ENCODE results near the gene LIPT2.

LIPT2 gene

DNA sequence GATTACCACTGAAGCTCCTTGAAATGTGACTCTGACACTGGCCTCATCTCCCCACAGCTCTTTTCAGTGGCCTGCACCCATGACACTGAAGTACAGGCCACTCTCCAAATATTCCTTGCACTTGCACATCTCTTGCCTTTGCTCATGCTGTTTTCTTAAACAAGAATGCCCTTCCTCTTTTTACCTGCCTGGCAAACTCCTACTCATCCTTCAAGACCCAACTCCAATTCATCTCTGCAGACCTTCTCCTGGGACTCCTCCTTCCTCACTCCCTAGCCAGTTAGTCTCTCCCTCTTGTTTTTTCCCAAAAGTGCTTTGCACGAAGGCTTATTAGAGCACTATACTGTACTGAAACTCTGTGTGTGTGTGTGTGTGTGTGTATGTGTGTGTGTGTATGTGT is 28.8 kb downstream of the LIPT2 start:
- DNase-seq = no peak

DNA sequence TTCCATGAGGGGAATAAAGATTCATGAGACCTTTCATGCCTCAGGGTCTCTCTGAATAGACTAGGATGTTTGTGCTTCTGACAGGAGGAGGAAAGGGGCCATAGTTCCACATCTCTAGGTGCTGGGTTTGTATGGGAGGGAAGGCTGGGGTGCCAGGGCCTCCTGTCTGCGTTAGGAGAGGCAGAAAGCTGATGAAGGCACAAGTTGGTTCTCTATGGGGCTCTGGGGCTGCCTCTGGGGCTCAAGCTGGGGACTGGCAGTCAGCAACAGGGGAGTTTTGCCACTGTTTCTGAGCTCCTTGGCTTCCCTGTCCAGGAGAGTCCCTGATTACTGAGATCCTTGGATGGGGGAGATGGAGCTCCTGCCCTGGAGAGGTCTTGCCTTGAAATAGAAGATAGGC is 30.3 kb downstream of the LIPT2 start:
- DNase-seq = no peak

DNA sequence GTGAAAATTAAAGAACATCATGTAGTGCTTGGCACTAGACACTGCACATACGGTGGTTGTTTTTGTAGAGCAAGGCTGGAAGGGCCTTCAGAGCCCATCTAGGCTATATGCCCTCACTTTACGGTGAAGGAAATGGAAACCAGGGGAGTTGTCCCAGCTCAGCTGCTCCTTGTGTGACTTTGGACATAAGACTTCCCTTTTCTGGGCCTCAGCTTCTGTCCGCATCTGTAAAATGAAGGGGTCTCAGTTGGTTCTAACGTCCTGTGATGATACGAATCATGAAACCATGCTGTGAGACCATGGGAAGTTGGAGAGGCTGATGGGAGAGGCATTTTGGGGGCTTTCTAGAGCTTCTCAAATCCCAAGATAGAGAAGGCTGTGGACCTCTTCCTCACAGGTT is 30.9 kb downstream of the LIPT2 start:
- no peak for DNase-seq

DNA sequence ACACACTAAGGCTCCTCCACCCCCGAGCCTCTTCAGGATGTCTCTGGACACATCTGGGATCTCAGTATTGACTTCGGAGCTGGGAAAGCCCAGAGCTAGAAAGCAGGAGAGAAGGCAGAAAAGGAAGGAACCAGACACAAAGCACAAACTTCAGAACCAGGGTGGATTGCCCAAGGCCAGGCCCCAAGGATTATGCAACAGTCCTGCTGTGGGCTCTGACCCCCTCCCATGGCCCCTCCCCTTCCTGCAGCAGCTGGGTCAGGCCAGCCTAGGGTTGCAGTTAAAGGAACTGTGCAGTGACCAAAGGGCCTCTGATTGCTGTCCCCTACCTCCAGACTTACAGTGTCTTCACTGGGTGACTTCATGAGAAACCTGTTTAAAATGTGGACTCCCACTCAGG is 31.5 kb downstream of the LIPT2 start:
- no peak for DNase-seq

DNA sequence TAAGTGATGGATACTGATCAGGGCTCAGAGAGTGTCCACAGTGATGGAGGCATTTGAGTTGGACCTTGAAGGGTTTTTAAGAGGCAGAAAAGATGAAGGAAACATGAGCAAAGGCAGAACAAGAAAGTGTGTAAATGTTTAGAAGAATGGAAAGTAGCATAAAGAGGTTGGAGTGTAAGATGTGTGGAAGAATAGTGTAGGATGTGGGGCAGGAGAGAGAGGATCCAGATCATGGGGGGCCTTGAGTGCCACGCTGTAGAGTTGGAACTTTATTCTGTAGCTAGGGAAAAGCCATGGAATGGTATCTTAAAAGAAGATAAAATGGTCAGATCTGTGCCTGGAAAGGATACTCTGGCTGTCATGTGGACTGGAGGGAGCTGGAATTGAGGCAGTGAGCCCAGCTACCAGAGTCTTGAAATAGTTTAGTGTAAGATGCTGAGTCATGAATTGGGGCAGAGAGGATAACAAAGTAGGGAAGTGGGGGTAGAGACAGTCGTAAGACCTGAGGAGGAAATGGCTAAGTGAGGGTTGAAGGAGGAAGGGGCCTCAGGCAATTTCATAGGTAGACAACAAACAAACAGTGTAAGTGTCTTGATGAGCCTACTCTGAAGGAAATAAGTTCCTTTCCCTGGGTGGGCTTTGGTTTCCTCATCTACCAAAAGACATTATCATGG is 32.9 kb downstream of the LIPT2 start:
- no peak for DNase-seq

DNA sequence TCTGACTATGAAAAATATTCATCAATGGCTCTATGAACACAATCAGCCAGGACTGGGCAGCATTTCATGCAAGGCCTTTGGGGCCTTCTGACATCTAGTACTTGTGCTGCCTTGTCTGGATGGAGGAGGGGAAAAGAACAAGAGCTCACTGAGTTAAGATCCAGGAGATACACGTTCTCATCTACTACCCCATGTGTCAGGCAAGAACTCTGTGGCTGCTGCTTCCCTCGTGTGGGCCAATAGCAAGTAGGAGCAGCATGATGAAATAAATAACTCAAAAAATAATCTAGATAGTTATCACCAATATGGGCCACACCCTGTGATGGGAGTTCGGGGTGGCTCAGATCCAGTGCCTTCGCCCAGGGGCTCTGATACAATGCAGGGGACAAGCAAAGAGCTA is 33.5 kb downstream of the LIPT2 start:
- no peak for DNase-seq

DNA sequence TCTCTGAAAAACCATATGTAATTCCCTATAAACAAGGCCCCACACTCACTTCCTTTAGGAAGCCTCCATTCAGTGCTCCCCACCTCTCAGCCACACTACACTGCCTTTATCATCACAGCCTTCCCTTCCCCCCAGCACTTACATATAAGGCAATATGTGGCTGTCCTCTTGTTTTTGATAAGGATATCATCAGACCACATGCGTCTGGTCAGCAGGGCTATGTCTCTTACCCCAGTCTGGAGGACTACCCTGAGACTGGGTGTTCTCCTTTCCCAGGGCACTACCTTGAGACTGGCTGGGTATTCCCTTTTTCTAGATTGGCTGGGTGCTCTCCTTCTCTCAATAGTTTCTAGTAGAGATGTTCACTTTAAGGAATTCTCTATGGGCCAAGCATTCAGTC is 33.9 kb downstream of the LIPT2 start:
- no peak for DNase-seq

DNA sequence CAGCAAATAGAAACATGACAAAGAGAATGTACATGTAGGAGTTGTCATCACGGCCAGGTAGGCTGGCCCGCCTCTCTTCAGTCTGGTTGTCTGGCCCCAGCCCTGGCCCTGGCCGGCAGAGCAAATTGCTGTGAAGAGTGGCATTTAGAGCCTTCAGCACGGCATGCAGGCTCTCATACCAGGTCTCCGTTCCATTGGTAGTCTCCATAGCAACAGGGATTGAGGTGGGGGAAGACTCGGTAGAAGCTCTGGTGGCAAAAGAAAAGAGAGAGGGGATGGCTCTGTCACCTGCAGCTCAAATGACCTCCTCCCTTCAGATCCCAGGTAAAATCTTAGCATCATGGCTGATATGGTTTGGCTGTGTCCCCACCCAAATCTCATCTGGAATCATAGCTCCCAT is 36.2 kb downstream of the LIPT2 start:
- DNase-seq = no peak

DNA sequence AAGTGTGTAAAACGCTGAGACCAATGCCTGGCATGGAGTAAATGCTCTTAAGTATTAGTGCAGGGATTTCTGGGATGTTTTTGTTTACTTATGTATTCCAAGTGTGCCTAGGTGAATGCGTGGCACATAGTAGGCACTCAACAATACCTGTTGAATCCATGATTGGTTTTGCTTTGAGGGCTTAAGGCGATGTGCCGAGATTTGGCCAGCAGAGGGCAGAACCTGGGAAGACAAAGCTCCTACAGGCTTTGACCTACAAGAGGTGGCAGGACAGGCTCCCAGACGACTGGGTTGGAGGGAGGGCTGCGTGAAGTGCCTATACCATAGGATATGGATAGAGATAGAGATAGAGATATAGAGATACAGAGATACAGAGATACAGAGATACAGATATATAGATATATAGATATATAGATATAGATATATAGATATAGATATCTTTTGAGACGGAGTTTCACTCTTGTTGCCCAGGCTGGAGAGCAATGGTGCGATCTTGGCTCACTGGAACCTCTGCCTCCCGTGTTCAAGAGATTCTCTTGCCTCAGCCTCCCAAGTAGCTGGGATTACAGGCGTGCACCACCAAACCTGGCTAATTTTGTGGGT is 40.0 kb downstream of the LIPT2 start:
- peak; percentile 4 for DNase-seq

DNA sequence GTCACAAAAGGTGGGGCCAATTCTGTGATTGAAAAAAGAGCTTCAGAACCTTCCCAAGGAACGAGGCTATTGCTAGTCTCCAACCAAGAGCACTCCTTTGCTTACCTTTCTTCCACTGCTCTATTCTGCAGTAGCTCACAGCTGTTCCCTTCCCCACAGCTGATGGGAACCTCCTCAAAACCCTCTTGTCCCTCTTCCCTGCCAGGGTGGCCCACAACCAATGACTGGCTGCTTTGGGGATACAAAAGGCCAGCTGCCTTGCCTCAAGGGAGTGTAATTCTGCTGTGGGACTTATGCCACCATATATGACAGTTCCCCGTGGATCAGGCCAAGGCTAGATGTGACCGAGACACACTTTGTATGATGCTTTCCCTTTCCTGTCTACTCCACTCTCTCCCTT is 41.2 kb downstream of the LIPT2 start:
- DNase-seq = no peak

DNA sequence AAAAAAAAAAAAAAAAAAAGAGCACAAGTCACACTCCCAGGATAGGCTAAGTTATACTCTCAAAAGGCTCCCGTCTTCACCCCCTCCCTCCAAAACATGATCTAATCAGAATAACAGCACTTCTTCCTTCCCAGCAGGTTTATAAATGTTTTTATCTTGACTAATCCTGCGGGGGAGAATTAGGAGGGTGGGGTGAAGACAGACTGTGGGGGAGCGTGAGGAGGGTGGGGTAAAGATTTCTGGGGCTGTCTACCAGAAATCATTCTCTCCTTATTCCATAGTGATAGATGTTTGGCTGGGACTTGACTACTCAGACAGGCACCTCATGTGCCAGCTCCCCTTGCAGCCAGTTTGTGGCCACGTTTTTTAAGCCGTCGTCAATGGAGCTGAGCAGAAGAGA is 43.2 kb downstream of the LIPT2 start:
- DNase-seq = no peak

DNA sequence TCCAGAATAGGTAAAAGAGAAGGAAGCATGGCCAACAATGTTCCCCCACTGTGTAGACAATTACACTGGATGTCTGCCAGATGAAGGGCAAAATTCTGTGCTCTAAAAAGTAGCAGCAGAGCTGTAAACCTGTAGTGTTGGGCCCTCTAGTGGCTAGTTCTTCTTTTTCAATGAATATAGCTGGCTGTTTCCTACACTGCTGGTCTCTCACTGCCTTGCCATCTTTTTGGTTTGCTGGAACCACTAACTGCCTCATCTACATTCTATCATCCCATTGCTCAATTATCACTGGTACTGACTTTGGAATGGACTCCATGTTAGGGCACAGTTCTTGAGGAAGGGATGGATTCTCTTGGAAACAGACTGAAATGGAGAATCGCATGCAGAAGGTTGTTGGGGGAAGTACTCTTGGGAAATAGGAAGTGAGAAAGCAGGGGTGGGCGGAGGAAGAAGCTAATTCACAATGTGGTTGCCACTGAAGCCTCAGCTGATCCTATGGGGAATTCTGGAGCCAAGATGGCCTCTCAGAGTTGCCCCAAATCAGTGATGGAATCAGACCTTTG is 44.1 kb downstream of the LIPT2 start:
- peak; percentile 64 for DNase-seq

DNA sequence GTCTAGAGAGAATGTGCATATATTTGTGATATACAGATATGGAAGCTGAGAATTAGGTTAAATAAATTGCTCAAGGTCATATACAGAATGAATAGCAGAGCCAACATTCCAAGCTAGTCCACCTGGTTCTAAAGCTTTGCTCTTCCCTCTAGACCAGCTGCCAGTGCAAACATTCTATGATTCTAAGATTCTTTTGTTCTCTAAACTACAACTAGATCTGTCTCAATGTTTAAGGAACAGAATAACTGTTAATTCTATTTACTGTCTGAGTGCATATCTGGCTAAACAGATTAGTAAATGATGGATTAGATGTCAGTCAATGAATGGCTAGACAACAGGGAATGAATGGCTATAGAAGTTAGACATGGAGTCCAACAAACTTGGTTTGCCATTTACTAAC is 45.8 kb downstream of the LIPT2 start:
- no peak for DNase-seq

DNA sequence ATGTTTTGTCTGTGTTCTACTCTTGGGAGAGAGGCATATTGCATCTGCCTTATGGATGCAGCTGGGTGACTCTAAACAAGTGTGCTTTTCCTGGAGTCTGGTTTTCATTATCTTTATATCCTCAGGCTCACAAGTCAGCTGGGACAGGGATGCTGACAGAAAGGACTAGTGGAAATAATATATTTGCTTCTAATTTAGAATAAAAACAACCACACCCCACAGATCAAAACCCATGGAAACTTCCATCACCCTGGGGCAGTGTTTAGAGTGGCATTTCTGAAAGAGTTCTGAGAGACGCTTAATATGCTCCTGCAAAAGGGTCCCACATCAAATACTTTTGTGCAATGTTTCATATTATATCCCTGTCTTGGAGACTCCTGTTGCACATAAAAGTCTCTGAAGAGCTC is 47.0 kb downstream of the LIPT2 start:
- no peak for DNase-seq

DNA sequence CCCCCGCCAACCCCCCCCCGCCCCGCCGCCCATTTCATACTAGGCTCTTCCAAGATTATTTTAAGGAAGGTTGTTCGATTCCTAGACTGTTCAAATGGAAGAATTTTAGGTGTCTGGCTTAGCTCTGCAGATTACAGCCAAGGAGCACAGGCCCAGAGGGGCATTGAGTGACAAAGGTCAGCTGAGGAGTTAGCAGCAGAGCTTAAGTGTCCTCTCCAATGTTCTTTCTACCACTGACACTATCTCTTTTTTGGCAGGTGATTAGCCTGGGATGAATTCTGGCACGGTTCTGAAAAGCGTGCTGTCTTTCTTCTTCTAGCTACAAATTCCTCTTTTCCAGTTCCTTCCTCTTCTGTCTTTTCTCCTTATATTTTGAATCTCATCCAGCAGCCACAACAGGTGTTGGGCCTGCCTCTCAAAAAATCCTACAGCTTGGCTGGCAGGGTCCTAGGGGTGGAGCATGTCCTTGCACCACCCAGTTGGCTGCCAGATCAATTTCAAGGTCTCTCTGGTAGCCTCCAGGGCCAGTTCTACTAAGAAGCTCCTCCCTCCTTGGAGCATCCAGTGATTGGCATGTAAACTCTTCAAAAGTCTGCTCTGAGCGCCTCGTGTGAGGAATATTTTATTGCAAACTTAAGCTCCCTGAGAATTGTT is 49.2 kb downstream of the LIPT2 start:
- peak; percentile 14 for DNase-seq

DNA sequence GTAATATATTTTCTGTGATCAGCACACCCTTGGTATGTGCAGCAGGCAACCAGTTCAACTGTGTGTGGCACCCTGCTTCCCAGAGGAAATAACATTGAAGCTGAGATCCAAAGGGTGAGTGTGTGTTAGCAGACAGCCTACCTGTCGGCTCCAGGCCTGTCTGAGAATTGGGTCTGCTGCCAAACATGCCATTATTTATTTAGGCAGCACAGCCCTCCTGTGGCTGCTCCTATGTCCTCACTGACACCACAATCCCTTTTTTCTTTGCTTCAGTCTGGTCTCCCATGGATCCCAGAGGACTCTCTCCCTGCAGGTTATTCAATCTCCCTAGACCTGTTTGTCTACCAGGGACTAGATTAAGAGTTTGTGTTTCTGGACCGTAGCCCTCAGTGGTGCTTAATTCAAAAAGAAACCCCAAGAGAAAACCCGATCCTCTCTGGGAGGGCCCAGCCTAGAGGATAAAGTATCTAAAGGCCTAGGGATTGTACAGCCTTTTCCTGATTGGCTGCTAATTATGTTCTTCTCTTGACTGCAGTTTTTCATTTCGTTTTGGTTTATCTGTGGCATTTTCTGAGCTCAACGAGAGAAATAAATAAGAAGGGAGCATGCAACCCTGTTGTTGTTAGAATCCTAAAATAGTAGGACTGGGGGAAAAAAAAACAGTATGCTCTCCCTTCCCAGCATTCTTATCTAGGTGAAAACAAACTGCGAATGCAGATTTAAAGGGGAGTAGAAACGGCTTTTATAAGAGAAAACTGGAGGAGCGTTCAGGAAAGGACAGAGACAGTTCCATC is 50.3 kb downstream of the LIPT2 start:
- peak; percentile 92 for DNase-seq

DNA sequence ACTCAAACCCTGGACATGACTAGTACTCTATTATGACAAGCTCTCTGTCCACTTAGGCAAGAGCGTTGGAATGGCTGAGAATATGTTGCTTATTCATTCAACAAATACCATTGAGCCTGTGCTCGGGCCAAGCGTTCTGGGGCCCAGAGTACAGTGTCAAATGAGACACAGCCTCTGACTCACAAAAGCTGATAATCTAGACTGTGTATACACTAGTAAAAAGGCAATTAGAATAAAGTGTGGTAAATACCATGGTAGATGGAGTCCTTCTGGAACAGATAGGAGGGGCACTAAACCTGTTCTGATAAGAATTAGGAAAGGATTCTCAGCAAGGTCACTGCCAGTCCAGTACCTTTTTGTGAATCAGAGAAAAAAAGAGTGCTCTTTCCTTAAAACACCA is 50.9 kb downstream of the LIPT2 start:
- no peak for DNase-seq
